Peyer's patch (tissue), 4 donors: ENCODE data around the gene TMA7.

Source experiments
- CTCF ChIP-seq, 6 experiments: fragments of 450-650 bp in 4 of 6; fragments of 200-600 bp in 2 of 6; sonication (generic) in 1 of 6; IDR thresholded peaks; one replicate each; pipeline ENCODE4 v1.5.1; 2017 to 2019; ENCODE audit warnings: antibody characterized with exemption in 6 of 6, mild to moderate bottlenecking in 3 of 6, moderate library complexity in 1 of 6
- POLR2A ChIP-seq, 2 donors: fragments of 450-650 bp; IDR thresholded peaks; one replicate each; pipeline ENCODE4 v1.5.1; 2017; ENCODE audit warnings: antibody characterized with exemption in 2 of 2, mild to moderate bottlenecking in 2 of 2, moderate library complexity in 2 of 2

- TF ChIP-seq CTCF (IDR thresholded peaks at IDR 0.05) (no peak), POLR2A (IDR thresholded peaks at IDR 0.05) (no peak)
Observed at GRCh38 chr3:48463703-48464102, 23.6 kb downstream of the TMA7 start.
